HEK293T (cell line): ENCODE measurements around the gene ST6GALNAC4.

Experiments
- ARNT ChIP-seq: fragments of 450-650 bp; IDR thresholded peaks from 2 replicates; pipeline ENCODE4 v1.6.1; 2017; ENCODE audit warnings: mild to moderate bottlenecking
- BHLHE40 ChIP-seq: fragments of 450-650 bp; IDR thresholded peaks from 2 replicates; pipeline ENCODE4 v1.6.1; 2016; ENCODE audit warnings: mild to moderate bottlenecking, moderate library complexity, borderline replicate concordance
- CTBP1 ChIP-seq: fragments of 450-650 bp; IDR thresholded peaks from 2 replicates; pipeline ENCODE4 v1.6.1; 2016; ENCODE audit warnings: borderline replicate concordance
- FOXA1 ChIP-seq: fragments of 450-650 bp; IDR thresholded peaks from 2 replicates; pipeline ENCODE4 v1.6.1; 2016; ENCODE audit warnings: mild to moderate bottlenecking
- FOXM1 ChIP-seq: fragments of 450-650 bp; IDR thresholded peaks from 2 replicates; pipeline ENCODE4 v1.6.1; 2017; ENCODE audit warnings: mild to moderate bottlenecking, borderline replicate concordance
- HDGF ChIP-seq: fragments of 450-650 bp; IDR thresholded peaks from 2 replicates; pipeline ENCODE4 v1.6.1; 2017; ENCODE audit warnings: antibody characterized with exemption, borderline replicate concordance
- NFRKB ChIP-seq: fragments of 450-650 bp; IDR thresholded peaks from 2 replicates; pipeline ENCODE4 v1.6.1; 2016; ENCODE audit warnings: mild to moderate bottlenecking, moderate library complexity
- PKNOX1 ChIP-seq: fragments of 450-650 bp; IDR thresholded peaks from 2 replicates; pipeline ENCODE4 v1.6.1; 2016
- SP1 ChIP-seq: fragments of 450-650 bp; IDR thresholded peaks from 2 replicates; pipeline ENCODE4 v1.6.1; 2017
- SUZ12 ChIP-seq: fragments of 450-650 bp; IDR thresholded peaks from 2 replicates; pipeline ENCODE4 v1.6.1; 2016; ENCODE audit warnings: mild to moderate bottlenecking

- no peak for TF ChIP-seq FOXM1
- no peak for TF ChIP-seq ARNT
- TF ChIP-seq PKNOX1: no peak
- no peak for TF ChIP-seq FOXA1
- TF ChIP-seq NFRKB: no peak
- TF ChIP-seq SP1: no peak
- TF ChIP-seq BHLHE40: no peak
- no peak for TF ChIP-seq SUZ12
- TF ChIP-seq CTBP1: no peak
- TF ChIP-seq HDGF: no peak
These were observed 6.1 kb downstream of the ST6GALNAC4 start for GRCh38 chr9:127910613-127911205.
